OCI-M2 (cell line): ENCODE measurements around the gene PRCP.

Source experiments
- DNase-seq: peaks from one replicate; lab custom pipeline; 2025; ENCODE audit not compliant: unreplicated experiment; lab: John Stamatoyannopoulos, UW

The PRCP gene

GRCh38 chr11:82908311-82908710 is 8.1 kb upstream of the PRCP start:
- no peak for DNase-seq

- DNase-seq: no peak
Observed at GRCh38 chr11:82907371-82907770, 7.1 kb upstream of the PRCP start.

- no peak for DNase-seq
Observed at GRCh38 chr11:82906931-82907330, 6.7 kb upstream of the PRCP start.

- no peak for DNase-seq
Observed at GRCh38 chr11:82906236-82906635, 6.0 kb upstream of the PRCP start.

GRCh38 chr11:82903843-82904586 is 3.8 kb upstream of the PRCP start:
- no peak for DNase-seq

- DNase-seq: no peak
Observed at GRCh38 chr11:82902880-82903279, 2.6 kb upstream of the PRCP start.

GRCh38 chr11:82901922-82902485 is 1.8 kb upstream of the PRCP start:
- no peak for DNase-seq

GRCh38 chr11:82901165-82901921 is 1.1 kb upstream of the PRCP start, which contains the start of gene DDIAS:
Gene DDIAS (plus strand): TSS chr11:82901736. CDS start chr11:82914739, 13,003 bp downstream.
- DNase-seq: peak; percentile 69

GRCh38 chr11:82899957-82900276 is 313 bp downstream of the PRCP start:
- DNase-seq: no peak

GRCh38 chr11:82899186-82899820 is 927 bp downstream of the PRCP start:
- DNase-seq: no peak

- DNase-seq: no peak
Observed at GRCh38 chr11:82898241-82898640, 2.0 kb downstream of the PRCP start.

GRCh38 chr11:82896183-82896582 is 4.0 kb downstream of the PRCP start:
- no peak for DNase-seq

GRCh38 chr11:82895437-82896091 is 4.7 kb downstream of the PRCP start:
- DNase-seq: no peak

GRCh38 chr11:82892611-82893169 is 7.5 kb downstream of the PRCP start:
- no peak for DNase-seq

- no peak for DNase-seq
Observed at GRCh38 chr11:82890936-82891335, 9.3 kb downstream of the PRCP start.

- DNase-seq: no peak
Observed at GRCh38 chr11:82890002-82890341, 10.3 kb downstream of the PRCP start.

GRCh38 chr11:82889133-82890001 is 10.9 kb downstream of the PRCP start:
- no peak for DNase-seq

GRCh38 chr11:82883853-82884252 is 16.4 kb downstream of the PRCP start:
- no peak for DNase-seq

- DNase-seq: no peak
Observed at GRCh38 chr11:82874646-82875523, 25.3 kb downstream of the PRCP start.
